ENCODE results near the gene KLC1. TPM values are rescaled to one million over a fixed set of nuclear protein-coding genes. Genes with fewer than 3 reads are reported as not detected.

KLC1 gene
- total RNA-seq, 1 experiment from 2014 or later: 121 TPM

GRCh38 chr14:103728721-103729120 is 99.7 kb downstream of the KLC1 start:
- Histone ChIP-seq H3K4me2 (ENCODE audit: low read length) (no peak overlapping the region), H3K4me1 (ENCODE audit: control insufficient read depth in 1 of 2, insufficient read depth in 2 of 2, low read length in 2 of 2) (no peaks in the 10 kb centered on the region), H3K27ac (ENCODE audit: low read depth, low read length) (no peak overlapping the region), H3K9me3 (ENCODE audit: control insufficient read depth in 1 of 2, insufficient read depth in 1 of 2, low read depth in 1 of 2, low read length in 2 of 2) (no peaks in the 10 kb centered on the region), H3K36me3 (ENCODE audit: control insufficient read depth in 1 of 2, insufficient read depth in 2 of 2, low read length in 2 of 2) (peaks cover 3 to 12% of the 10 kb centered on the region in 2 experiments; a peak in 3 of 4 replicates), H3K4me3 (replicated peaks in 1 of 2; ENCODE audit: low read depth in 1 of 2, low read length in 2 of 2) (no peak overlapping the region), H3K9me2 (ENCODE audit: insufficient read depth) (no peaks in the 10 kb centered on the region), H3K9ac (ENCODE audit: low read length) (no peak overlapping the region), H3K79me2 (ENCODE audit: insufficient read depth, low read length) (peaks cover 8% of the 10 kb centered on the region; the same call in 1 of the 2 replicates), H4K20me1 (ENCODE audit: insufficient read depth) (no peaks in the 10 kb centered on the region), H2AFZ (ENCODE audit: low read depth, low read length, poor library complexity, severe bottlenecking) (no peak overlapping the region), H3K27me3 (ENCODE audit: insufficient read depth, low read length) (no peaks in the 10 kb centered on the region)
- CTCF ChIA-PET: no interaction called here
- no peak for DNase-seq (ENCODE audit: low read depth, low spot score)
- RAD21 ChIA-PET (ENCODE audit: low non-redundant PET in 1 of 2, low total read pairs in 2 of 2, uncharacterized antibody in 2 of 2, unreplicated experiment in 2 of 2): no interaction called here
- intact Hi-C loops (cut with micrococcal nuclease): no loop called here
- no peak for TF ChIP-seq EZH2phosphoT487 (IDR thresholded peaks at IDR 0.05; ENCODE audit: borderline replicate concordance)
- no peak for TF ChIP-seq ELF1 (IDR thresholded peaks at IDR 0.05; ENCODE audit: borderline replicate concordance, low read depth)
- no peak for TF ChIP-seq CEBPB (IDR thresholded peaks at IDR 0.05; ENCODE audit: low read depth)
- TF ChIP-seq SRF (IDR thresholded peaks at IDR 0.05; ENCODE audit: low read depth): no peak
- no peak for TF ChIP-seq YY1 (IDR thresholded peaks at IDR 0.05; ENCODE audit: extremely low read depth, insufficient replicate concordance, low read depth, low read length)
- no peak for TF ChIP-seq FOSL1 (IDR thresholded peaks at IDR 0.05; ENCODE audit: low read depth)
- TF ChIP-seq ZBTB33 (IDR thresholded peaks at IDR 0.05; ENCODE audit: extremely low read depth, insufficient replicate concordance, low read length): no peak
- no peak for TF ChIP-seq POLR2A (IDR thresholded peaks at IDR 0.05; ENCODE audit: borderline replicate concordance, extremely low read depth, insufficient read depth, insufficient read length)
- TF ChIP-seq ZFX (IDR thresholded peaks at IDR 0.05): no peak
- no peak for TF ChIP-seq SIN3A (IDR thresholded peaks at IDR 0.05; ENCODE audit: low read depth)
- no peak for TF ChIP-seq MAX (IDR thresholded peaks at IDR 0.05)
- no peak for TF ChIP-seq CBX3 (IDR thresholded peaks at IDR 0.05; ENCODE audit: low read depth)
- TF ChIP-seq TCF7L2 (IDR thresholded peaks at IDR 0.05; ENCODE audit: borderline replicate concordance, extremely low read depth, insufficient read depth, insufficient read length): no peak
- no peak for TF ChIP-seq JUND (IDR thresholded peaks at IDR 0.05)
- TF ChIP-seq CTCF (IDR thresholded peaks at IDR 0.05 in 2 of 3, conservative IDR thresholded peaks at IDR 0.05 in 1 of 3; ENCODE audit: borderline replicate concordance in 1 of 3, insufficient read depth in 1 of 3, low read depth in 2 of 3, low read length in 2 of 3): no peak
- TF ChIP-seq EGR1 (IDR thresholded peaks at IDR 0.05; ENCODE audit: low read depth): no peak
- TF ChIP-seq SP1 (IDR thresholded peaks at IDR 0.05; ENCODE audit: low read depth): no peak
- no peak for TF ChIP-seq RAD21 (IDR thresholded peaks at IDR 0.05; ENCODE audit: low read depth)
- TF ChIP-seq REST (IDR thresholded peaks at IDR 0.05; ENCODE audit: low read depth): no peak
- ATAC-seq: no peak
- no TSS peak for BruUV-seq (replicated peaks)
- POLR2A ChIA-PET: no interaction called here

All from HCT116 (cell line).